ENCODE results near the gene LRFN3.
"Not testable (repeated sequence)": the region's sequence is repeated elsewhere in the genome, so short reads cannot be mapped to it uniquely, and the experiment has no call there.

The LRFN3 gene

GRCh38 chr19:35978832-35979365 is 42.7 kb downstream of the LRFN3 start:
- no peak for DNase-seq

- DNase-seq = not testable (repeated sequence)
Measured at GRCh38 chr19:35980997-35981396, 44.8 kb downstream of the LRFN3 start.

GRCh38 chr19:35983177-35983576 is 47.0 kb downstream of the LRFN3 start:
- no peak for DNase-seq

DNA sequence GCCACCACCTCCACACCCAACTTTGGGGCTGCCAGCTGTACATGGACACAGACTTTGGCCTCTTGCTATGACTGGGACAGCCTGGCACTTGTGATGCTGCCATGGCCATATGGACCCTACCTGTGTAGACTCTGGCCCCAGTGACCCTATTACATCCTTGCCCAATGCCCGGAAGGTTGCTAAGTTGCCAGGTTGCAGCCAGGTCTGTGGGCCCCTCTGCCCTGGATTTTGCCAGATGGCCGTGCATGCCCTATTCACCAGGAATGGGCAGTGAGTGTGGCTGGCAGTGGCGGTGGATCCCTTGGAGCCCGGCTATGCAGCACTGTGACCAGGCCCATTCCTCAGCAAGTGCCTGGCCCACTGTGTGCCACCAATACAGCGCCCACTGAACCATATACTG is 49.9 kb downstream of the LRFN3 start:
- DNase-seq = no peak

DNA sequence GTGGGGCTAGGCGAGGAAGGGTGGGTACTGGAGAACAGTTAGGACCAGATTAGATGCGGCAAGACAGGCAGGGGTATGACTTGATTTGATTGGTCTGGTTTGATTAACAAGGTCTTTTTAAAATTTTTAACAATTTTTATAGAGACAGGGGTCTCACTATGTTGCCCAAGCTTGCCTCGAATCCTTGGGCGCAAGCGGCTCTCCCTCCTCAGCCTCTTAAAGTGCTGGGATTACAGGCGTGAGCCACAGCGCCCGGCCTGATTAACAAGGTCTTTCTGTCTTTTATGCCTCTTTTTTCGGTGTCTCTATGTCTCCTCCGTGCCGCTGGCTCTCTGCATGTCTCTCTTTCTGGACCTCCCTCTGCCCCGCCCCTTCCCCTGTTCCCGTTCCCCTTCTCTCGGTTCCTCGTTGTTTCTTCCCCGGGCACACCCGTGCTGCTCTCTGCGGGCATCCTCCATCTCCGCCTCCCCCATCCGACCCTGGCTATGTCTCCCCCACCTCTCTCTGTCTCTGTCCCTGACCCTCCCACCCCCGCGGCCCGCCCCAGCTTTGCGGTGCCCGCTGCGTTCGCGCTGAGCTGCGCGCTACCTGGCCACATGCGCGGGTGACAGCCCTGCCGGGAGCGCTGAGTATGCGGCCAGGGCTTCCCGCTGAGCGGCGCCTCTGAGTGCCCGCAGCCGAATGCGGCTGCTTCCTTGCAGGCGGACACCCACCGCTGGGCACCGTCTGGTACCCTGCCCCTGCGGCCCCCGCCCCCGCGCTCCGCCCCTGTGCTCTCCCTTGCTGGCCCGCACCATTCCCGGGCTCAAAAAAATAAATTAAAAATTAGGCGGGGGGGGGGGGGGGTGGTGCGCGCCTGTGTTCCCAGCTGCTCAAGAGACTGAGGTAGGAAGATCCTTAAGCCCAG is 50.7 kb downstream of the LRFN3 start:
- DNase-seq = peak; percentile 79

- DNase-seq = no peak
Measured at GRCh38 chr19:35987571-35987896, 51.4 kb downstream of the LRFN3 start.

DNA sequence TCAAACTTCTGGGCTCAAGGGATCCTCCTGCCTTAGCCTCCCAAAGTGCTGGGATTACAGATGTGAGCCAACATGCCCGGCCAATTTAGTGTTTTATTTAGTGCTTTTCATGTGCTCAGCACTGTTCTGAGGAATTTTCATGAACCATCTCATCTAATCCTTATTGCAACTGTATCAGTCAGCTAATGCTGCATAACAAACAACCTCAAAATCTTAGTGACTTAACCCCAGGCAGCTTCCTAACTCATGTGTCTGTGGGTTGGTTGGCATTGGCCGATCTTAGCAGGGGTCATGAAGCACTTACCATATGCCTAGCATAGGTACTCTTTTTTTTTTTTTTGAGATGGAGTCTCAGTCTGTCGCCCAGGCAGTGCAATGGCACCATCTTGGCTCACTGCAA is 52.6 kb downstream of the LRFN3 start:
- no peak for DNase-seq

GRCh38 chr19:35990156-35990555 is 54.0 kb downstream of the LRFN3 start:
- no peak for DNase-seq

GRCh38 chr19:35990771-35991730 is 54.9 kb downstream of the LRFN3 start:
- no peak for DNase-seq

DNA sequence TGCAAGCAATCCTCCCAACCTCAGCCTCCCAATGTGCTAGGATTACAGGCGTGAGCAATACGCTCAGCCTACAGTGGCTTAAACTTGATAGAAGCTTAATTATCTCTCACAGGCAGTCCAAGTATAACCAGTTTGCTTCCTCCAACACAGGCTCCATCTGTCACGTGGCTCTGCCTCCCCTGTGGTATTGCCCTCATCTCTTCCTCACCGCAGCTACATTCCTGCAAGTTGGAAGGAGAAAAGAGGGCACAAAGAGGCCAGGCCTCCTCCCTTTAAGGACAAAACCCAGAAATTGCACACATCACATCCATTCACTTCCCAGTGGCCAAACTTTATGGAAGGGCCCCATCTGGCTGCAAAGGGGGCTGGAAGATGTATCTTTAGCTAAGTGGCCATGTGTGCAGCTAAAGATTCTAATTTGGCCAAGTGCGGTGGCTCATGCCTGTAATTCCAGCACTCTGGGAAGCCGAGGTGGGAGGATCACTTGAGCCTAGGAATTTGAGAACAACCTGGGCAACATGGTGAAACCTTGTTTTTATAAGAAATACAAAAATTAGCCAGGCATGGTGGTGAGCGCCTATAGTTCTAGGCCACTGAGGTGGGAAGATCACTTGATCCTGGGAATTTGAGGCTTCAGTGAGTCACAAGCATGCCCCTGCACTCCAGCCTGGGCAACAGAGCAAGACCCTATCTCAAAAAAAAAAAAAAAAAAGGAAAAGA is 55.7 kb downstream of the LRFN3 start:
- DNase-seq = no peak

- DNase-seq = no peak
Measured at GRCh38 chr19:35992907-35993765, 57.0 kb downstream of the LRFN3 start.

DNA sequence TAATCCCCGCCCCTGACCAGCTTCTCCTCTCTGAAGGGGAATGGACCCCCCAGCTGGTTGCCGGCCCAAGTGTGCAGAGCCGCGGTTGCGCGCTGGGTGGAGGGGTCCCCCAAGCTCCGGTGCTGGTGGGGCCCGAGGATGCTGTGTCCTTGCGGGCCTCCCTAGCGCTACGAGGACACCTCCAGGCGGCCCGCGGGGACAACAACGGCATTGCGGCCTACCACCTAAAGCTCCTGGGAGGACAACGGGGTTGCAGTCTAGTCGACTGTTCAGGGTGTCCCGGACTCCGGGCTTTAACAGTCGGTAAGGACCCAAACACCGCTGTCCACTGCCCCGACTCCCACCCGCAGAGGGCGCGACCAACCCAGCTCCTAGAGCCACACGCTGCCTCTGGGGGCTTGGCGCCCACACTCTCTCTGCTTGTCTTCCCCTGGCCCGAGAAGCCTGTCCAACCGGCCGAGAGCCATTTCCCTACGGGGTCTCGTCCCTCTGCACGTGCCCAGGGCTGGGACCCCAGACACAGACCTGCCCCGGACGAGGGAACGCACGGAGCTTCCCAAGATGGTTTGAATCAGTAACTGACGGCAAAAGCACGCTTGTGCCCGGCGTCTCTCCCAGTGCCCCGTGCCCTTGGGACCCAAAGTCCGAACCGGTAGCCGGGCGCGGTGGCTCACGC is 57.9 kb downstream of the LRFN3 start:
- peak; percentile 52 for DNase-seq

Measured in islet precursor cell (in vitro differentiated cells).